GM19328 (cell line): ENCODE measurements around the gene PRSS27.
"Not testable (repeated sequence)": the region's sequence is repeated elsewhere in the genome, so short reads cannot be mapped to it uniquely, and the experiment has no call there.

ENCODE experiments used
- ATAC-seq: cut with Tn5 transposase; IDR thresholded peaks from one replicate; pipeline ENCODE4 v1.9.1; 2021; ENCODE audit warnings: mild to moderate bottlenecking, moderate library complexity; ENCODE audit not compliant: unreplicated experiment

The PRSS27 gene

DNA sequence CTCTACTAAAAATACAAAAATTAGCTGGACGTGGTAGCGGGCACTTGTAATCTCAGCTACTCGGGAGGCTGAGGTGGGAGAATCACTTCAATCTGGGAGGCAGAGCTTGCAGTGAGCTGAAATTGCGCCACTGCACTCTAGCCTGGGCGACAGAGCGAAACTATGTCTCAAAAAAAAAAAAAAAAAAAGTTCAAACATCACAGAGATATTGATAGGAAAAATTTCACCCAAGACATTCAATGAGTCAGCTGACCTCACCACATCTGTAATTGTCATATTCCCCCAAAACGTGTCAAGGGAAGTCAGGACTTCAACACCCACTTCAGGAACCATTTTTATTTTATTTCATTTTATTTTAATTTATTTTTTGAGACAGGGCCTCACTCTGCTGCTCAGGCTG lies 8.0 kb upstream of the PRSS27 start:
- no peak for ATAC-seq

- no peak for ATAC-seq
Measured at GRCh38 chr16:2726923-2727322, 6.9 kb upstream of the PRSS27 start.

DNA sequence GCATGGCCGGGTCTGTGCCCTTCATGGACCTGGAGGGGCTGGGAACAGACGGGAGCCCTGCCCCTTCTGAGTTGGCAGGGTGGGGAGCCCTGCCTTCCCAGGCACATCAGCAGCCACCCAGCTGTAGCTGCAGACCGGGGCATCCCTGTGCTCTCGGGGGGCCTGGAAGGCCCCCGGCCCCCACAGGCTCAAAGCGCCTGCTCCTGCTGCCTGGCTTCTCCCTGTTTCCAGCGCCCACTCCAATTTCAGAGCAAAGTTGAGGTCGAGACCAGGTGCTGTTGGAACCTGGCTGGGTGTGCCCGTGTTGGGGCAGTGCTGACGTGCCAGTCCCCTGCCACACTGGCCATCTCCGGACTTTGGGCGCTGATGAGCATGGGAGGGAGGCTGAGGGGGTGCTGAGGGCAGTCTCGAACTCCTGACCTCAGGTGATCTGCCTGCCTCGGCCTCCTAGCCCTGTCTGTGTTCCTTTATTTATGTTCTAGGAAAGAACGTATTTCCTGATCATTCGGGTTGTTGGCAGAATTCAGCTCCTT lies 4.9 kb upstream of the PRSS27 start:
- ATAC-seq = no peak

- ATAC-seq = no peak
Measured at GRCh38 chr16:2724088-2724676, 4.2 kb upstream of the PRSS27 start.

- ATAC-seq = not testable (repeated sequence)
Measured at GRCh38 chr16:2721634-2722173, 1.7 kb upstream of the PRSS27 start.

DNA sequence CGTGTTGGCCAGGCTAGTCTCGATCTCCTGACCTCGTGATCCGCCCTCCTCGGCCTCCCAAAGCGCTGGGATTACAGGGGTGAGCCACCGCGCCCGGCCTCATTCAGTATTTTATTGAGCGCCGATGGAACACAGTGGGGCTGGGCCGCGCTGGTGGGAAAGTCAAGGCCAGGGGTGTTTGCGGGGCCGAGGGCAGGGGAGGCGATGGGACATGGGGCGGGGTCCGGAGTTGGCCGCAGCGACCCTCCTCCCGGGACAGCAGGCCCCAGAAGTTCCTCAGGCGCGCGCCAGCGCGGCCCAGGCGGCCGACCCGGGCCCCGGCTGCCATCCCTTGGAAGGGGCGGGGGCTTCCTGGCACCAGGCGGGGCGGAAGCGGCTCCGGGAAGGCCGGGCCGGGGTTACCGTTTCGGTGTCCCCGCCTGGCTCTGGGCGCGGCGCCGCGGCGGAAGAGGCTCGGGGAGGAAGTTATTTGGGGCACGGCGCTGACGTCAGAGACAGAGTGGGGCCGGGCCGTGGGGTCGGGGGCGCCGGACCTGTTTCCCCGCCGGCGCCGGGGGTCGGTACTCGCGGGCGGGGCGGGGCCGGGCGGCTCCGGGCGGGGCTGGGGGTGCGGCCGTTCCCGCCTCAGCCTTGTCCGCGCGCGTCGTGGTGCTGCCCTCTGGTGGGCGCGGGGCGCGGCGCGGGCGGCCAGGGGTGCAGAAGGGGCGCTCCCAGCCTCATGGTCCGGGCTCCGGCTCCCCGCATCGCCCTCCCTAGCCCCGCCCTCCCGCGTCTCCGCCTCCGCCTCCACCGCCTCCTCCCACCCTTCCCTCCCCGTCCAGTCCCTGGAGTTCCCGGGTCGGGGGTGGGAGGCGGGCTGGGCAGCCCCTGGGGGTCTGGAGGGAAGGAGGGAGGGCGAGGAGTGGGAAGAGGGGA lies 952 bp upstream of the PRSS27 start:
- ATAC-seq = peak; percentile 70

- ATAC-seq = no peak
Measured at GRCh38 chr16:2719328-2720063, 528 bp downstream of the PRSS27 start.

- ATAC-seq = no peak
Measured at GRCh38 chr16:2717383-2718263, 2.4 kb downstream of the PRSS27 start.

GRCh38 chr16:2716948-2717347 lies 3.1 kb downstream of the PRSS27 start:
- no peak for ATAC-seq

DNA sequence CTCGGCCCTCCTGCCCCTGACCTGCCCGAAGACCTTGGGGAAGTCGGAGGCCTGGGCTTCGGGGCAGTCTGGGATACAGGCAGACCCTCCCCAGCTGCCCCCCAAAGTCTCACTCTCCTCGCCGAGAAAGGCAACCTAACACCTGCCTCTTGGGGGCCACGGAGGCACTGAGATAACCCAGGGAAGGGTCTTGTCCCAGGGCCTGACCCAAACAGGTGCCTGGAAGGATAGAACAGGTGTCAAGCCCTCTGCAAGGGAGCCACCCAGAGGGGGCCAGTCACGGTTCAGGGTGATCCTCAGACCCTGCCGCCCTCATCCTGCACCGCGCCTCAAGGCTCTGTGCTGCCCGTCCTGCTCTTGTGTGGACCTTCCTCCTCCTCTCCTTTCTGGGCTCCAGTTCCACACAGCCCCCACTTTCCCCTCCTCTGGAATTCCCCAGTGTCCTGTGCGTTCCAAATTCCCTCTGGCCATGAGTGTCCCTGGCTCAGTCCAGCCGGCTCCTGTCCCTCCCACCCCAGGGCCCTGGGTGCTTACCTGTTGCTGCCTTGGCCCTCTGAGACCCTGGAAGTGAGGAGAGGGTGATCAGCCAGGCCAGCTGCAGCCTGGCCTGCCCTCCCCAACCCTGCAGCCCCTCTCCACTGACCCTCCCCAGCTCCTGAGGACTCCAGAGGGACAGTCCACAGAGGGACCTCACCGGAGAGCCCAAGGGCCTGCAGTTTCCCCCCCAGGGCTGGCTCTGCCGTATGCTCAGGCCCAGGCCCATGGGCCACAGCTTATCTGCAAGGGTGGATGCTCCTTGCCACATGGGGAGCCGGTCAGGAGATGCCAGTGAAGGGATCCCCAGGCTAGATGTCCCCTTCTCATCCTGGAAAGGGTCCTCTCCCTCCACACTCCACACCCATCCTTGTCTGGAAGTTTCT lies 3.8 kb downstream of the PRSS27 start:
- ATAC-seq = no peak

GRCh38 chr16:2715519-2715918 lies 4.5 kb downstream of the PRSS27 start:
- ATAC-seq = no peak

- ATAC-seq = no peak
Measured at GRCh38 chr16:2715064-2715463, 5.0 kb downstream of the PRSS27 start.

DNA sequence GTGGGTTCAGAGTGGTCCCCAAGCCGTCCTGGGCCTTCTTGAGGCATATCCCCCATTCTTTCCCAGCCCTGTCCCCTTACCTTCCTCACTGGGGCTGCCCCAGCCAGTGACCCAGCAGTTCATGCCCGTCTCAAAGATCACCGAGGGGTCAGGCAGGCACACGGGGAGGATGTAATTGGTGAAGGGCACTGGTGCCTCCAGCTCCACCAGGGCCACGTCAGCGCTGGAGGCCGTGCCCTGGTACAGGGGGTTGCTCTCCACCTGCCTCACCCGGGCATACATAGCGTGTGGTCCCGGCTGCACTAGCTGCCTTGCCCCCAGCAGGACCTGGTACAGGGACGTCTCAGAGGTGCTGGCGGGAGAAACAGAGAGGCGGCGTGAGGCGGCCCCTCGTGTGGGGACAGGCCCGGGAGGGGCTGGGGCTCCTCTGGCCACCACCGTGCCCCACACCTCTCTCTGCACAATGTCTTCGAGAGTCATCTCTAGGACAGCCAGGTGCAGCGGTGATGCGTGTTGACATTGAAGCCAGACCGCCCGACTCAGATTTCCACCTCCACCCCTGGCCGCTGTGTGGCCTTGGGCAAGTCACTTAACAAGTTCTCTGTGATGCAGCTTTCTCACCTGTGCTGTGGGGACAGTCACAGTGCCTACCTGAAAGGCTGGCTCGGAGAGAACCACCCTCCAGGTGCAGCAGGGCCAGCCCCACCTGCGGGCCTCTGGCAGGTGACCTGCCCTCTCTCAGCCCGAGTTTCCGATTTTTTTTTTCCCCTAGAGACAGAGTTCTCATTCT lies 5.8 kb downstream of the PRSS27 start:
- no peak for ATAC-seq

- no peak for ATAC-seq
Measured at GRCh38 chr16:2713523-2713922, 6.5 kb downstream of the PRSS27 start.

GRCh38 chr16:2712546-2712945 lies 7.5 kb downstream of the PRSS27 start:
- ATAC-seq = no peak

DNA sequence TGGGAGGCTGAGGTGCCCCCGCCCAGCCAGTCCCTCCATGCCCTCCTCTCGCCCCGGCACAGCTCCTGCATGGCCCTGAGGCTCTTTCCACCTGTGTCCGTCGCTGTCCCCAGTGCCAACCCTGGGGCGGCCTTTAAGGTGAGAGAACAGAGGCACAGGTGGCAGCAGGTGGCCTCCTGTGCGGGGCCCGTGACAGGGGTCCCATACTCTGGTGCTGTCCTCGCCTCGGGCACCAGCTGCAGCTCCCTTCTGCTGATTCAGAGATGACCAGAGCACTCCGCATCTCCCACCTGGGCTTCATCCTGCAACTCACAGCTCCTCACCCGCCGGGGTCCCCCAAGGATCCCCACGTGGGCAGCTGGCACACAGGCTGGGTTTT lies 8.0 kb downstream of the PRSS27 start:
- ATAC-seq = no peak

DNA sequence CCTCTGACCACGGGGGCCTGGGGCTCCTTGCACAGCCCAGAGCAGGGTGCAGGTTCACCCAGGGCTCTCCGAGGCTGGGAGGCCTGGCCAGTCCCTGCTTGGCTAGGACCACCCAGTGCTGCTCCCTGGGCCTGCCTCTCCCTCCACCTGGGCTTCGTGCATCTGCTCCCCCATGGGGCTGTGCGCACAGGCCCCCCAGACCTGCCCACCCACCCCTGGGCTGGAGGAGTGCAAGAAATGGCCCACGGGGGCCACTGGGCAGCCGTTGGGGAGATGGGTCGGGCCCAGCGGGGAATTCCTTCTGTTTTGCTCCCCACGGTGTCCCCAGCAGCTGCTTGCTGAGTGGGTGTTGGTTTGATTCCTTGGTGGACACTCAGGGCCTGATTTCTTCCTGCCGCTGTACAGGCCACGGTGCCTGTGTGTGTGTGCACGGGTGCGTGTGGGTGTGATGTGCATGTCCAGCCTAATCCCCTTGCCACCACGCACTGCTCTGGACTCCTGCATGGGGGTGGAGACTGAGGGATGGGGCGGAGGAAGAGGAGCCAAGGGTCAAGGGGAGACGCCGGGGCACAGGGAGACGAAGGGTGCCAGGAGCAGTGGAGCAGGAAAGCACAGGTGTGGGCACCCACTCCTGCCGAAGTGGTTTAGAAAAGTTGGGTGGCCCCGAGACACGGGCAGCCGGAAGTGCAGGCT lies 8.5 kb downstream of the PRSS27 start:
- no peak for ATAC-seq

DNA sequence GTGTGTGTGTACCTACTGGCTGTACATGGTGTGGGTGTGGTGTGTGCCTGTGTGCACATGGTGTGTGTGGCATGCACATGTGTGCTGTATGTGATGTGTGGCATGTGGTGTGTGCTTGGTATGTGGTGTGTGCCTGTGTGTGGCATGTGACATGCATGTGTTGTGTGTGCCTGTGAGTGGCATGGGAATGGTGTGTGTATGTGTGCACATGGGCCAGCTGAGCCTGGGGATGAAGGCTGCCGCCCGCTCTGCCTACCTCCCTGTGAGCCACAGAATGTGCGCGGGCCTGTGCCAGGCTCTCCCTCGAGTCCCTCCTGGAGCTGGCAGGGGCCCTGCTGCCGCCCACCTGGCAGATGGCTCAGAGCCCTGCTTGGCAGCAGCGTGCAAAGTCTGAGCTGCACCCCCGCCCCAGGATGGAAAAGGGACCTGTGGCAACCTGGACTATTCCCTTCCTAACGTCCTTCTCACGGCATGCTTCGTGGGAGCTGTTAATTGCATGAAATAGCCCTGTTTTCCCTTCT lies 9.3 kb downstream of the PRSS27 start:
- ATAC-seq = no peak
